Measurements from ENCODE around the gene UNC5CL. TPM values are rescaled to one million over a fixed set of nuclear protein-coding genes. Genes with fewer than 3 reads are reported as not detected.

Gene UNC5CL, protein sequence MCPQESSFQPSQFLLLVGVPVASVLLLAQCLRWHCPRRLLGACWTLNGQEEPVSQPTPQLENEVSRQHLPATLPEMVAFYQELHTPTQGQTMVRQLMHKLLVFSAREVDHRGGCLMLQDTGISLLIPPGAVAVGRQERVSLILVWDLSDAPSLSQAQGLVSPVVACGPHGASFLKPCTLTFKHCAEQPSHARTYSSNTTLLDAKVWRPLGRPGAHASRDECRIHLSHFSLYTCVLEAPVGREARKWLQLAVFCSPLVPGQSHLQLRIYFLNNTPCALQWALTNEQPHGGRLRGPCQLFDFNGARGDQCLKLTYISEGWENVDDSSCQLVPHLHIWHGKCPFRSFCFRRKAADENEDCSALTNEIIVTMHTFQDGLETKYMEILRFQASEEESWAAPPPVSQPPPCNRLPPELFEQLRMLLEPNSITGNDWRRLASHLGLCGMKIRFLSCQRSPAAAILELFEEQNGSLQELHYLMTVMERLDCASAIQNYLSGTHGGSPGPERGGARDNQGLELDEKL
- total RNA-seq (2021; fragmentation: NEBNext Ultra II Directional; extraction: Animal tissue kit (Norgen Biotek cat#: 25700)): 1.3 and 1.4 TPM in 2 replicates
- polyA plus RNA-seq (2011; rRNA removed): 1.7 and 2.3 TPM in 2 replicates
- 2.7 TPM for polyA plus RNA-seq (2011; cell fraction: cytosol; rRNA removed)
- 9.9 TPM for polyA plus RNA-seq (2011; cell fraction: nucleus; rRNA removed)
- 1.8 to 2.6 TPM (median 2.4 TPM) in 4 replicates for polyA plus RNA-seq (2012, experiment 1 of 2)
- polyA plus RNA-seq (2012, experiment 2 of 2): 0.72 TPM
- 1.0 TPM for polyA plus RNA-seq (2013, experiment 1 of 2)
- 0.72 TPM for polyA plus RNA-seq (2013, experiment 2 of 2)
- polyA minus RNA-seq (2011; rRNA and poly(A)+ RNA removed): 0.34 and 1.1 TPM in 2 replicates
- 0.95 TPM for polyA minus RNA-seq (2011; cell fraction: cytosol; rRNA and poly(A)+ RNA removed)
- 3.7 TPM for polyA minus RNA-seq (2011; cell fraction: nucleus; rRNA and poly(A)+ RNA removed)
- long read RNA-seq, experiment 1, partial matches to known transcripts: 1 of 1 reads
- long read RNA-seq, experiment 1, other reads (novel, unspliced or antisense): 0 of 1 reads
- long read RNA-seq, experiment 2: 0 reads

DNA sequence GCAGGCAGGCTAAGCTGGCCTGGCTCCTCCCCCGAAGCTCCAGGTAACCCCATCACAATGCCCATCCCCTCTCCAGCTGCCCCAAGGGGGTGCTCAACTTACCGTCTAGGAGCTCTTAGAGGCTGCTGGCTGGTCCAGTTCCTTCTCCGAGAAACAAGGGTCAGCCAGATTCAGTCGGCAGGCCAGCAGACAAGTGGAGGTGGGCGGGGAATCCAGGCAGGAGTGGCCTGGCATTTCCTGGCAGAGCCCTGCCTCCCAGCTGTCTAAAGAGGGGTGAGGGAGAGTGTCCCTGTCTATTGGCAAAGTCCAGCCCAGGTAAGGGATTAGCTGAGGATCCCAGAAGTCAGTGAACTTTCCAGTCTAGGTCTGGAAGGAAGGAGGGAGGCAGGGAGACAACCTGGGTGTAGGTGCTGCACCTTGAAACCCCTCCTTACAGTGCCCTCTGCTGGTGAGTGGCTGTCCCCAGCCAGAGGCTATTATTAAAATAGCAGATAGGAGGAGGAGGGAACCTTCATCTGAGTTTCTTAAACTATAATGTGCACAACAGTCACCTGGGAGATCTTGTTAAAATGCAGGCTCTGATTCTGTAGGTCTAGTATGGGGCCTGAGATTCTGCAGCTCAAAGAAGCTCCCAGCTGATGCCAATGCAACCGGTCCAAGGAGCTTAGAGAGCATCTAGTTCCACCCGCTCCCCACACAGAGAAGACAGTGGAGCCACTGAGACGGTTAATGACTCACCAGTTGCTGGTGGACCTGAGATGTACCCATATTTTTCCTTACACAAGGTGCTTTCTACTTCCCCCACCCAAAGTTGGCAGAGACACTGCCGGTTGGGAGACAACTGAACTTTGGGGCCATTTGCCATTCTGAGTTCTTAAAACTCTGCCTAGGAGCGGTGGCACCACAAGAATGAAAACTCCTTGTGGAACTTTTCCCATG lies at the start of gene UNC5CL:
Gene UNC5CL, minus strand, starts transcription at position 162 of the 939 bp plus-strand sequence. CDS start 4,147 bp downstream, outside the sequence.
- WGBS, 2 experiments (ENCODE audit: extremely low coverage in 1 of 2, insufficient coverage in 1 of 2, insufficient read length in 1 of 2, insufficient replicate concordance in 2 of 2, low coverage in 1 of 2, low lambda C conversion rate in 2 of 2, missing lambda C conversion rate in 1 of 2): 81% methylated on average over 10 of the region's 10 CpGs; no CpG with 5 or more reads in 1 of the 2 experiments
- peak within 1 kb of the TSS; percentile 48; the same call in 1 of the 2 replicates for H2AFZ ChIP-seq (ENCODE audit: low read length)
- H3K27me3 ChIP-seq (replicated peaks in 1 of 4; ENCODE audit: control insufficient read depth in 3 of 4, extremely low read depth in 1 of 4, insufficient read depth in 3 of 4, low read length in 3 of 4): no peaks in the 10 kb centered on the region
- H3K23ac ChIP-seq (ENCODE audit: insufficient read length): no peak within 1 kb of the TSS
- no peak within 1 kb of the TSS for H4K5ac ChIP-seq (ENCODE audit: insufficient read length, low read depth, low read length)
- H3K4me3 ChIP-seq (ENCODE audit: extremely low read depth in 1 of 4, insufficient read depth in 2 of 4, low read depth in 3 of 4, low read length in 4 of 4): no peak within 1 kb of the TSS
- no peak within 1 kb of the TSS for H3K56ac ChIP-seq (replicated peaks; ENCODE audit: insufficient read length, low read depth, low read length)
- H3K9me3 ChIP-seq (ENCODE audit: insufficient read depth in 2 of 2, low read depth in 1 of 2, low read length in 1 of 2): no peaks in the 10 kb centered on the region
- H2BK15ac ChIP-seq (ENCODE audit: low read length): peak within 1 kb of the TSS; percentile 49; the same call in 1 of the 2 replicates
- H3K18ac ChIP-seq (ENCODE audit: extremely low read depth, low read length): peak within 1 kb of the TSS; percentile 9
- H4K91ac ChIP-seq (replicated peaks; ENCODE audit: insufficient read length, low read length): no peak within 1 kb of the TSS
- H2BK5ac ChIP-seq (ENCODE audit: low read depth, low read length): no peak within 1 kb of the TSS
- H3K14ac ChIP-seq (ENCODE audit: insufficient read length): no peak within 1 kb of the TSS
- no peaks in the 10 kb centered on the region for H3K79me2 ChIP-seq (ENCODE audit: control insufficient read depth in 1 of 2, insufficient read depth in 2 of 2, low read length in 2 of 2)
- no peak within 1 kb of the TSS for H2BK120ac ChIP-seq (replicated peaks; ENCODE audit: low read depth, low read length)
- no peak within 1 kb of the TSS for H3K4ac ChIP-seq (replicated peaks; ENCODE audit: insufficient read length, low read depth, low read length)
- no peak within 1 kb of the TSS; a peak in 1 of 4 replicates for H3K4me2 ChIP-seq (ENCODE audit: insufficient read depth in 1 of 2, low read depth in 2 of 2, low read length in 2 of 2)
- H2BK20ac ChIP-seq (ENCODE audit: low read length): no peak within 1 kb of the TSS
- H3K79me1 ChIP-seq (ENCODE audit: low read depth, low read length): no peaks in the 10 kb centered on the region
- DNase-seq (ENCODE audit: low read depth in 1 of 2, low spot score in 2 of 2) (peak in 1 of 2 experiments; percentile 84), FAIRE-seq (peak; percentile 74)
- H2AK5ac ChIP-seq (ENCODE audit: low read depth, low read length): no peak within 1 kb of the TSS; the same call in 1 of the 2 replicates
- no peaks in the 10 kb centered on the region for H3K36me3 ChIP-seq (ENCODE audit: control insufficient read depth in 2 of 4, insufficient read depth in 4 of 4, low read length in 3 of 4)
- peaks cover 0 to 4% (median 3%) of the 10 kb centered on the region in 4 experiments; a peak in 6 of 7 replicates for H3K4me1 ChIP-seq (replicated peaks in 1 of 4; ENCODE audit: control insufficient read depth in 3 of 4, insufficient read depth in 4 of 4, low read length in 3 of 4)
- H2BK12ac ChIP-seq (ENCODE audit: low read depth, low read length): no peak within 1 kb of the TSS
- no peak within 1 kb of the TSS for H3K27ac ChIP-seq (ENCODE audit: low read depth, low read length)
- H4K8ac ChIP-seq (ENCODE audit: extremely low read depth, insufficient read depth, low read length): no peak within 1 kb of the TSS
- H3K23me2 ChIP-seq (ENCODE audit: low read depth, low read length): no peaks in the 10 kb centered on the region
- ChIA-PET POLR2A (ENCODE audit: partially characterized antibody) (interaction anchor here (1.0 to 1.6 kb wide), 3 partner anchors 10 to 42 kb away, joined by 3 to 5 read pairs (median 4); no protein-coding TSS in a partner anchor), CTCF (ENCODE audit: partially characterized antibody) (interaction anchor here (0.7 to 6.0 kb wide), 43 partner anchors 7 to 661 kb away, joined by 3 to 80 read pairs (median 4); partner anchors contain the start of gene APOBEC2)
- no peak within 1 kb of the TSS; a peak in 1 of 7 replicates for H3K9ac ChIP-seq (replicated peaks in 1 of 4; ENCODE audit: extremely low read depth in 1 of 4, low read depth in 3 of 4, low read length in 3 of 4)
- no peaks in the 10 kb centered on the region for H4K20me1 ChIP-seq (replicated peaks in 1 of 2; ENCODE audit: control insufficient read depth in 1 of 2, insufficient read depth in 2 of 2, low read length in 2 of 2)
- no peak for TF ChIP-seq HDAC2 (IDR thresholded peaks at IDR 0.05; ENCODE audit: borderline replicate concordance in 1 of 2, low read depth in 2 of 2, low read length in 2 of 2)
- no peak for TF ChIP-seq TEAD4 (IDR thresholded peaks at IDR 0.05; ENCODE audit: low read depth, low read length)
- TF ChIP-seq TBP (IDR thresholded peaks at IDR 0.05; ENCODE audit: low read depth, low read length): no peak
- no peak for TF ChIP-seq SIN3A (conservative IDR thresholded peaks at IDR 0.05 in 1 of 2, IDR thresholded peaks at IDR 0.05 in 1 of 2; ENCODE audit: low read depth in 1 of 2, low read length in 2 of 2)

Measured in H1 (cell line).